ENCODE measurements around the gene ADAM22. TPM values are rescaled to one million over a fixed set of nuclear protein-coding genes. Genes with fewer than 3 reads are reported as not detected.

Gene ADAM22
- total RNA-seq, 1 donor from 2014 or later = 13.4 TPM

DNA sequence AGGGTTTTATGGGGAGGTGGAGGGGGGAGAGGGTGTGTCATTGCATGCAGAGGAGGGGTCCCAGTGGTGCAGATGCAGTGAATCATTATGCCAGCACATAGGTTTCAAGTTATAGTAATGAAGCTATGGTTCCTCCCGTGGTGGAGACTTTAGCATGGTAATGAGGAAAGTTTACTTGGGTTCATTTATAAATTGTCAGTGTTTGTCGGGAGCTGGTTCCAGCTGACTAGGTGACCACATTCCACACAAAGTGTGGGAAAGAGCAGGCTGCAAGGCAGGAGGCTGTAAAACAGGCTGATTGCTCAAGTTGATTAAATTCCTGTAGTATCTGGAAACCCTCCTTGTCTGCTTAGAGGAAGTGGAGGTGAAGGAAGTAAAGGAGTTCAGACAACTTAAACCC lies 206.9 kb downstream of the ADAM22 start:
- Mint-ChIP-seq H3K4me3 (no peak overlapping the region), H3K27me3 (ENCODE audit: low read depth) (no peaks in the 10 kb centered on the region), H3K4me1 (peaks cover 4% of the 10 kb centered on the region), H3K9me3 (peaks cover 3% of the 10 kb centered on the region), H3K36me3 (ENCODE audit: low read depth) (no peaks in the 10 kb centered on the region), H3K27ac (ENCODE audit: unreplicated experiment) (no peak overlapping the region)
- TF ChIP-seq, protein P1, sequence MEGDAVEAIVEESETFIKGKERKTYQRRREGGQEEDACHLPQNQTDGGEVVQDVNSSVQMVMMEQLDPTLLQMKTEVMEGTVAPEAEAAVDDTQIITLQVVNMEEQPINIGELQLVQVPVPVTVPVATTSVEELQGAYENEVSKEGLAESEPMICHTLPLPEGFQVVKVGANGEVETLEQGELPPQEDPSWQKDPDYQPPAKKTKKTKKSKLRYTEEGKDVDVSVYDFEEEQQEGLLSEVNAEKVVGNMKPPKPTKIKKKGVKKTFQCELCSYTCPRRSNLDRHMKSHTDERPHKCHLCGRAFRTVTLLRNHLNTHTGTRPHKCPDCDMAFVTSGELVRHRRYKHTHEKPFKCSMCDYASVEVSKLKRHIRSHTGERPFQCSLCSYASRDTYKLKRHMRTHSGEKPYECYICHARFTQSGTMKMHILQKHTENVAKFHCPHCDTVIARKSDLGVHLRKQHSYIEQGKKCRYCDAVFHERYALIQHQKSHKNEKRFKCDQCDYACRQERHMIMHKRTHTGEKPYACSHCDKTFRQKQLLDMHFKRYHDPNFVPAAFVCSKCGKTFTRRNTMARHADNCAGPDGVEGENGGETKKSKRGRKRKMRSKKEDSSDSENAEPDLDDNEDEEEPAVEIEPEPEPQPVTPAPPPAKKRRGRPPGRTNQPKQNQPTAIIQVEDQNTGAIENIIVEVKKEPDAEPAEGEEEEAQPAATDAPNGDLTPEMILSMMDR (conservative IDR thresholded peaks at IDR 0.05) = no peak
- no peak for DNase-seq (ENCODE audit: low read depth, low spot score)

- TF ChIP-seq, protein P1 (conservative IDR thresholded peaks at IDR 0.05) = no peak
- no peak overlapping the region for H3K27ac Mint-ChIP-seq (ENCODE audit: unreplicated experiment)
- H3K36me3 Mint-ChIP-seq (ENCODE audit: low read depth) = no peaks in the 10 kb centered on the region
- DNase-seq (ENCODE audit: low read depth, low spot score) = no peak
- H3K4me1 Mint-ChIP-seq = peaks cover 4% of the 10 kb centered on the region
- H3K27me3 Mint-ChIP-seq (ENCODE audit: low read depth) = no peaks in the 10 kb centered on the region
- H3K4me3 Mint-ChIP-seq = no peak overlapping the region
- peaks cover 3% of the 10 kb centered on the region for H3K9me3 Mint-ChIP-seq
Measured at GRCh38 chr7:88141479-88141878, 207.4 kb downstream of the ADAM22 start.

- peaks cover 3% of the 10 kb centered on the region for H3K9me3 Mint-ChIP-seq
- DNase-seq (ENCODE audit: low read depth, low spot score) = no peak
- H3K27me3 Mint-ChIP-seq (ENCODE audit: low read depth) = no peaks in the 10 kb centered on the region
- no peaks in the 10 kb centered on the region for H3K36me3 Mint-ChIP-seq (ENCODE audit: low read depth)
- no peak overlapping the region for H3K4me3 Mint-ChIP-seq
- TF ChIP-seq, protein P1 (conservative IDR thresholded peaks at IDR 0.05) = no peak
- H3K4me1 Mint-ChIP-seq = peaks cover 4% of the 10 kb centered on the region
- H3K27ac Mint-ChIP-seq (ENCODE audit: unreplicated experiment) = no peak overlapping the region
Measured at GRCh38 chr7:88141953-88142352, 207.9 kb downstream of the ADAM22 start.

- no peaks in the 10 kb centered on the region for H3K36me3 Mint-ChIP-seq (ENCODE audit: low read depth)
- H3K4me3 Mint-ChIP-seq = no peak overlapping the region
- TF ChIP-seq, protein P1 (conservative IDR thresholded peaks at IDR 0.05) = no peak
- no peak overlapping the region for H3K27ac Mint-ChIP-seq (ENCODE audit: unreplicated experiment)
- no peaks in the 10 kb centered on the region for H3K4me1 Mint-ChIP-seq
- no peaks in the 10 kb centered on the region for H3K9me3 Mint-ChIP-seq
- DNase-seq (ENCODE audit: low read depth, low spot score) = no peak
- no peaks in the 10 kb centered on the region for H3K27me3 Mint-ChIP-seq (ENCODE audit: low read depth)
Measured at GRCh38 chr7:88146616-88147015, 212.6 kb downstream of the ADAM22 start.

DNA sequence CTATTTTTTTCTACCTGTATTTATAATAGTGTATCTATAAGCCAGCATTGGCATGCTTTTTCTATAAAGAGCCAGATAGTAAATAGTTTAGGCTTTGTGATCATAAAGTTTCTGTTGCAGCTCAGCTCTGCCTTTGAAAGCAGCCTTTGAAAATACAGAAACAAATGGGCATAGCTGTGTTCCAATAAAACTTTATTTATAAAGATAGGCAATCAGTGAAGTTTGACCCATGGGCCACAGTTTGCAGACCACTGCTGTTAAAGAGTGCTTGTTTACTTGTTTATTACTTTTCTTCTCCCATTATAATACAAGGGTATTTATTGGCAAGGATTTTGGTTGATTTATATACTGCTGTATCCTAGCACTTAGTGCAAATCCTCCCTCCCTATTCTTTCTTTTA lies 213.3 kb downstream of the ADAM22 start:
- Mint-ChIP-seq H3K27ac (ENCODE audit: unreplicated experiment) (no peak overlapping the region), H3K27me3 (ENCODE audit: low read depth) (no peaks in the 10 kb centered on the region), H3K4me3 (no peak overlapping the region), H3K9me3 (no peaks in the 10 kb centered on the region), H3K4me1 (no peaks in the 10 kb centered on the region), H3K36me3 (ENCODE audit: low read depth) (no peaks in the 10 kb centered on the region)
- TF ChIP-seq, protein P1 (conservative IDR thresholded peaks at IDR 0.05) = no peak
- no peak for DNase-seq (ENCODE audit: low read depth, low spot score)

- H3K36me3 Mint-ChIP-seq (ENCODE audit: low read depth) = peaks cover 2% of the 10 kb centered on the region
- no peaks in the 10 kb centered on the region for H3K27me3 Mint-ChIP-seq (ENCODE audit: low read depth)
- TF ChIP-seq, protein P1 (conservative IDR thresholded peaks at IDR 0.05) = no peak
- no peak for DNase-seq (ENCODE audit: low read depth, low spot score)
- no peak overlapping the region for H3K27ac Mint-ChIP-seq (ENCODE audit: unreplicated experiment)
- no peak overlapping the region for H3K4me3 Mint-ChIP-seq
- no peaks in the 10 kb centered on the region for H3K4me1 Mint-ChIP-seq
- no peaks in the 10 kb centered on the region for H3K9me3 Mint-ChIP-seq
Measured at GRCh38 chr7:88147949-88148348, 213.9 kb downstream of the ADAM22 start.

Measured in neural crest cell (in vitro differentiated cells).